ENCODE results near the gene NUDT16L1.

GRCh38 chr16:4702466-4702808 lies 9.1 kb downstream of the NUDT16L1 start:
- TF ChIP-seq POLR2AphosphoS5 (IDR thresholded peaks at IDR 0.05; ENCODE audit: borderline replicate concordance, low read depth, low read length) = no peak
- no peak for TF ChIP-seq EZH2 (IDR thresholded peaks at IDR 0.05)
